Measurements from ENCODE around the gene TUBA4A.

TUBA4A gene

DNA sequence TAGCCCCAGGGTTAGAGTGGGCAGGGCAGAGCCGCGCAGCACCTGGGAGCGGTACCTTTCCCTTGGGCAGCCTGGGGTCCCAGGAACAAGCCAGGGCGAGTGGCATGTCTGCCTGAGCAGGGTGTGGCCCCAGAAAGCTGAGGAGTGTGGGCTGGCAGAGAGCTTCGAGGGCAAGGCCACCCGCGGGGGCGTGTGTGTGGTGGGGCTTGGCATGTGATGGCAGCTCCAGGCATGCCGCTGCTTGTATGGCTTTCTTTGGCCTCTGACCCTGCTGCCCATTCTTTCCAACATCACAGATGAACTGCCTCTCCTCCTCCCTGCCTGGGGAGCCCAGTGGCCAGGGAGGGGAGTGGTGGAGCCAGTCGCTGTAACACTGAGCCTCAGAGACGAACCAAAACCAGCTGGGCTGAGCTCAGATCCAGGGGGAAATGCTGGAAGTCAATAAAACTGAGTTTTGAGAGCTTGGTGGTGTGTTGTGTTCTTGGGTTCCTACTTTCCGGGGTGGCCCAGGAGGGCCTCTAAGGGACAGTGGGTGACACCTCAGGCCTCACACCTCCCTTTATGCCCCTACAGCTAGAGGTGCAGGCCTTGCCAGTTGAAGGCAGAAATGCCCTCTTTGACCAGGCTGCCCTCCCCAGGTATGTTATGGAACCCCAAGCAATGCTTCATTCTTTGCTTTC lies 32.9 kb upstream of the TUBA4A start:
- no peak for DNase-seq

DNA sequence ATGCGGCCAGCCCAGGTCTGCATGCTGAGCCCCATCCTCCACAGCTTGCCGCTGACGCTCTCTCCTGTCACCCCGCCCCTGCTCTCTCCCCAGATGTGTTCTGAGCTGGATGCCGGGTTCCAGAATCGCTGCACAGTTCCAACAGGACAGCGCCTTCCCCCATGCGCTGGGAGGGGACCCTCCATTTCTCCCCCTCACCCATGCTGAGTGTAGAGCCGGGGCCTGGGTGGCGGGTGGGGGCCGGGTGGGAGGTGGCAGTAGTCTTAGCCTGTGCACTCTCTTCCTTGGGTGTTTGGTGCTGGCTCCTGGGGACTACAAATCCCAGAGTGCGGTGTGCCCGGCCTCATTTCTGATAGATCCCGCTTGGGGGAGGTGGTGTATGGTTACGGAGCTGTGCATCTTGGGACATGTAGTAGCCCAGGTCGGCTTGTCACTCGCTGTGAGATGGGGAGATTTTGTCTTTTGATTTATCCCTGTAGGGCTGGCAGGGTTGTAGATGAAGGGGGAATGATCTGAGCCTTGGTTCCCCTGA lies 32.2 kb upstream of the TUBA4A start:
- DNase-seq: no peak

DNA sequence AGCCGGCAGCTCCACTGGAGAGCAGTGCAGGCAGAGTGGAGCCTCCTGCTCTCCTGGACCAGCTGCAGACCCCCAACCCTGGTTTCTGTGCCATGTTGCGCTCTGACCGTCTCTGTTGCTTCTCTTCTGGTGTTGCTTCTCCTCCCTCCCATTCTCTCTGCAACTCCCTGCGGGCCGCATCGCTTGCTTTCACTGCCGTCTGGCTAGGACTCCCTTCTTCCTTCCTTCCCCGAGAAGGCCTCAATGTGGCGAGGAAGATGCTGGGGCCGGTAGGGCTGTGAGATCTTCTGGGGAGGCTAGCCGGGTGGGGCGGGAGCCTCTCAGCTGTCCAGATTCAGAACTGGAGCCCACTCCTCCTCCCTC lies 31.6 kb upstream of the TUBA4A start:
- no peak for DNase-seq

DNA sequence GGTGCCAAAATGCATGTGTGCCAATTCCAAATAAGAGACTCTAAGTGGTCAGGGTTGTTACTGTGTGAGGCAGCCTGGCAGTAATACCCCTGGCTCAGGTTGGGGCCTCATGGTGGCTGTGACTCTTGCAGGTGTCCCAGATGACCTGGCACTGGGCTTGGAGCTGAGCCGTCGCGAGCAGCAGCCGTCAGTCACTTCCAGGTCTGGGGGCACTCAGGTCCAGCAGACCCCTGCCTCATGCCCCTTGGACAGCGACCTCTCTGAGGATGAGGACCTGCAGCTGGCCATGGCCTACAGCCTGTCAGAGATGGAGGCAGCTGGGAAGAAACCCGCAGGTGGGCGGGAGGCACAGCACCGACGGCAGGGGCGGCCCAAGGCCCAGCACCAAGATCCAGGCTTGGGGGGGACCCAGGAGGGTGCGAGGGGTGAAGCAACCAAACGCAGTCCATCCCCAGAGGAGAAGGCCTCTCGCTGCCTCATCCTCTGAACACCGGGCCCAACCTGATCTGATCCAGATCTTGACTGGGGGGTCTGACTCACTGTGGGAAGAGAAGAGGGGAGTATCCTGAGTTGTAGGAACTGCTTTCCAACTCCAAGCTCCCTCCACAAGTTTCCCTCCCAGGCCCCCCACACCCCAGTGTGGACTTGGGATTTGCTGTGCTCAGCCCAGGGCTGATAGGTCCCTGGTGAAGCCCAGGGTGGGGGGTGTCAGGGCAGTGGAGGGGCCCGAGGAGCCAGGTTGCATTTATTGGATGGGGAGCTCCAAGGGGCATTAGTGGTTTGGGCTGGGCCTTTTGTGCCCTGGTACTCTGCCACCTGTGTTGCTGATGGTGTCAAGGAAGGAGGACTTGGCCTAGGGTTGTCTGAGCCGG lies 31.0 kb upstream of the TUBA4A start:
- no peak for DNase-seq

DNA sequence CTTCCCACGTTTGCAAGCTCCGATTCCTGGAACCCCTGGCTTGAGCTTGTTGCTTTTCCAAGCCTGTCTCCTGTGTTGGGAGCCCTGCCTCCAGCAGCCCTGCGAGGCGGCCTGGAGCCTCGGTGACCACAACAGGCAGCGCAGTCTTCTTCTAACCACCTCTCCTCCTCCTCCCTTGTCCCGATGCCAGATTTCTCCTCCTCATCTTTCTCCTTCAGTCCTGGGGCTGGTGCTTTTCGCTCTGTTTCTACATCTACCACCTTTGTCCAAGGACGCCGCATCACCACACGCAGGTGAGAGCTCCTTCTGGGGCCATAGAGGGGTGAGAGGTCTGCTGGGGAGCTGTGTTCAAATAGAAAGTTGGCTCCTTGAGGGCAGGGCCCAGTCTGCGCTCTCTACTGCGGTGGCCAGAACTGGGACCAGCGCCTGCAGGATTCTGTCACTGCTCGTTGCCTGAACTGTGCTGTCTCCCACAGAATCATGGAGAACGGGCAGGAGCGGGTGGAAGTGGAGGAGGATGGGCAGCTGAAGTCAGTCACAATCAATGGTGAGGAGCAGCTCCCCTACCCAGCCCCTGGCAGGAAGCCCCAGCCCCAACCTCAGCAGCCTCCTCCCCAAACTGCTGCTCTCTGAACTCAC lies 29.3 kb upstream of the TUBA4A start:
- no peak for DNase-seq

DNA sequence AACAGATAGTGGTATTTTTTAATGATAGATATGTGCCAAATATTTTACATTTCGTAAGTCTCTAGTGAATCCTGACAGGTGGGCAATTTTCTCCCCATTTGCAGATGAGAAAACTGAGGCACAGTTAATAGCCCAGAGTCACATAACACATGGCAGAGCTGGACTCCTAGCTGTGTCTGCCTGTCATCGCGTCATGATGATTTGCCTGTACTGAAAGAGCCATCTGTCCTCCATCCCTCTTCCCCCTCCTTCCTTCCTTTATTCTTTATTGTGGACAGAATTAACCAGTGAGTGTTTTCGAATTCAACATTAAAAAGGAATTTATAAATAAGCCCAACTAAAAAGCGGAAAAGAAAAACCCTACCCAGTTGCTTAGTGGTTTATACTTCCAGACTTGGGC lies 28.7 kb upstream of the TUBA4A start:
- DNase-seq: no peak

DNA sequence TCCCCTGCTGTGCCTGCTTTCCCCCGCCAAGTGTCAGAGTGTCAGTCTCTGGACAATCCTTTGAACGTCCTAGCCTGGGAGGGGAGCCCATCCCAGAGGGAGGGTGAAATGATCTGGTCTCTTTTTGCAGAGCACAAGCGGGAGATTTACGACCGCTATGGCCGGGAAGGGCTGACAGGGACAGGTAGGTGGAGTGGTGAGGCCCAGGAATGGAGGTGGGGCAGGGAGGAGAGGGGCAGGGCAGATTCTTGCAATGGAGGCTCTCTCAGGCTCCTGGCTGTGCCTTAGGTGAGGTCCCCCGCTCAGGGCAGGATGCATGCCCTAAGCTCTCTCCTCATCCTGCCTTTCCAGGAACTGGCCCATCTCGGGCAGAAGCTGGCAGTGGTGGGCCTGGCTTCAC lies 27.9 kb upstream of the TUBA4A start:
- DNase-seq: no peak

DNA sequence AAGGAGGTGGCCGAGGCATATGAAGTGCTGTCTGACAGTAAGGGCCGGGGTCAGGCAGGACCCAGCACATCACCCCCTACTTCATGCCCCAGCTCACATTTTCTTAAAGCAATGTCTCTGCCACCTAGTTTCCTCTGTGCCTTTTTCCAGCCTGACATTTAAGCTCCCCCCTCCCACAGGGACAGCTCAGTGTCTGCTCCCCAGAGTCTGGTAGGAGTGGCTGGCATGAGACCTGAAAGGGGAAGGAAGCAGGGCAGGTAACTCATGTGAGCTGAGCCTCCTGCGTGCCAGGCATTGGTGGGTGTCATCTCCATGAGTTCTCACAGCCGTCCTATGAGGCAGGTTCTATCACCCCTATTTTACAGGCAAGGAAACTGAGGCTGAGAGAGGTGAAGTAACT lies 26.9 kb upstream of the TUBA4A start:
- DNase-seq: no peak

DNA sequence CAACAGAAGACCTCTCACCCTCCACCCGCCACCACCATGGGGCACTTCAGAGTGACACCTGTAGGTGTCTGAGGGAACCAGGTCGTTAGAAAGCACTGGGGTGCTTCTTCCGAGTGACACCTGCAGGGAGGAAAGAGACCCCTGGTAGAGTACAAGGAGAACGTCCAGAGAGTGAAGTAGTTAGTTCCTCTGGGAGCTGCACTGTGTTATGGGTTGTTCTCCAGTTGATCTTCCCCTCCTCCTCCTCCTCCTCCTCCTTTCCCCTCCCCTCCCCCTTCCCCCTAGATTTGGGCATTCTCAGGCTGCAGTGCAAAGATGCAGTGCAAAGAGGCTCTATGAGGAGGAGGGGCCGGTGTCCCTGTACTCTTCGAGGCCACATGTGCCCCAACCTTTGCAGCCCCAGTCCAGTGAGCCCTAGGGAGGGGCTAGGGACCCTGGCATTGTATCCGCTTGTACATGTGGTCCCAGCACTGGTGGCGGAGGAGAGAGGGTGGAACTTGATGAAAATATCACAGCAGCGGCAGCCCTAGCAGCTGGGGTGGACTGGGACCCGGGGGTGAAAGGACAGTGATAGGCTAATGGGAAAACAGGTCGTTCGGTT lies 26.3 kb upstream of the TUBA4A start:
- DNase-seq: no peak

DNA sequence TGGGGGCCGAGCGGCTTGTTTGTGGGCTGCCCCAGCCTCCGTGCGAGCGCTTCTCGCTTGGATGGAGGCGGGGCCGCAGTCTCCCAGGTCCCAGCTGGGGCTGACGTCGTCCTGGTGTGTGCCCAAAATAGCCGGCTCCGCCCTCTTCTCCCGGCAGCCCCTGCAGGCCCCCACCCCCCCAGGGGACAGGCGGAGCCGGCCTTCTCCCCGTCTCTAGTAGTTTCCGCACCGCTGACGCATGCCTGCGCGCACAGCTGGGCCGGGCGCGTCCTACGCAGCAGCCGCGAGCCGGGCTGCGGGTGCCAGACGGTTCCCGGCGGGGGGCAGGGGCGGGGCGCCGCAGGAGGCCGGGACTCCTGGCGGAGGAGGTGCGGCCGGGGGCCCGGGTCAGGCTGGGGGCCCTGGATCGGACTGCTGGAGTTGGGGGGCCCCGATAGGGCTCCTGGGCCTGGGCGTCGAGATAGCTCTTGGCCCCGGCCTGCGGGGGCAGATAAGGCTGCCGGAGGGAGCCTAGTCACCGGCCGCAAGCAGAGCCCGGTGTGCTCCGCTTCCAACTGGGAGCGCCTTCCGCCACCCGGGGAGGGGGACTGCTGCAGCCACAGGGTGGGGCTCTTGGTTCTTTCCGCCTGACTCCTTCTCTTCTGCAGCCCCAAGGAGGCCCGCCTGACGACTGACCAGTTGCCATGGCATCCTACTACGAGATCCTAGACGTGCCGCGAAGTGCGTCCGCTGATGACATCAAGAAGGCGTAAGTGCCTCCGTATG lies 25.6 kb upstream of the TUBA4A start, which contains the start of gene DNAJB2:
Gene DNAJB2 (plus strand): TSS at position 216 of the 765 bp plus-strand sequence. CDS start 468 bp downstream, at position 684.
- DNase-seq: peak; percentile 97 to 98

DNA sequence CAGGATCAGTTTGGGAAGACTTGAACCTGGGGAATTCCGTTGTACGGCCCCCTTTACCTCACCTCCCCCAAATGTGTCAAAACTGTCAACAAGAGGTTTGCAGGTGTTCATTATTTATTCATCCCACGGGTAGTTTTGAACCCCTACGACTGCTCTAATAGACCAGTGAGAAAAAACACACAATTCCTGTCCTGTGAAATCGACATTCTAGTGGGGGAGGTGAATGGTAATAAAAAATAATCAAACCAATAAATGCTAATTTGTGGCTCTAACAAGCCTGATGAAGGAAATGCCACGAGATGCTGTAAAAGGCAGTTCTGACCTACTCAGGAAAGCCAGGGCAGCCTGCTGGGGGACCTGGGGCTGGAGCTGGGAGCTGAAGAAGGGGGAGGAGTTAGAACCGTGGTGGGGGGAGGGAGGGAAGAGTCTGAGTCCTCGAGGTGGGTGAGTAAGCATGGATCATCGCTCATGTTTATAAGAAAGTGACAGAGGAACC lies 25.0 kb upstream of the TUBA4A start:
- DNase-seq: no peak

DNA sequence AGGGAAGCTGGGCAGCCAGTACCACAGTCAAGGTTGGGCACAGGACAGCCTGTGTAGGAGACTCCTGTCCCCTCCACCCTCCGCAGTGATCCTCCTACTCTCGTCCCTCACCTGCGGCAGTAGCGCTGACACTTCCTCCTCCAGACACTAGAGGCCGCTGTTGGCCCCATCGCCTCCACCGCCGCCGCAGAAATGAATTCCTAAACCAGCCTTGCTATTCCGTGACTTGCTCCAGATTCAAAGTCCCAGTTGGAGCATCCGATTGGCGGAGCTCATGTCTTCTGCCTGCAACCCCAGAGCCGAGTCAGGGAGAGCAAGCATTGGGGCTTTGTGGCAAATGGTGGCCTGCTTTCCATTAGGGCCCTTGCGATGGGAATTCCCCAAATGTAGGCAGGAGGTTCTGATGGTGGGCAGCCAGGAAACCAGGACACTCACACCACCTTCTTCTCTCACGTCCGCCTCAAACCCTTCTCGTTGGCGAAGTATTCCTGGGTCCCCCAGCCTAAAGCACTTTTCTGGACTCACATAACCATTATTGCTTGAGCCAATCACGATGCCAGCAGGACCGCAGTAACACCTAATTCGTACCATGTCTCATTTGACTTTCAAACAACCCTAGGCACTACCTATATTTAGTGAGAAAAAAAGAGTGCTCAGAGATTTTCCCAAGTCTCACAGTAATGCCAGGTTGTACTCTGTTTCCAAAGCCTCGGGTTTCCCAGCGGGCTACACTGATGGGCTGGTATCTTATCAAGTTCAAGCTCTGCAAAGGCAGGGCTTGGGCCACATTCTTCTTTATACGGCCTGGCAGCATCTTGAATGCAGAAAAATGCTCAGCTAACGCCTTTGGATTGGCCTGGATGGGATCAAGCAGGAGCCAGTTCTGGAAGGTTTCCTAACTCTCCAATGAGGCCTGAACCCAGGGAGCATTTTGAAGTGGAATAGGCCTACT lies 24.3 kb upstream of the TUBA4A start:
- DNase-seq: peak; percentile 78

DNA sequence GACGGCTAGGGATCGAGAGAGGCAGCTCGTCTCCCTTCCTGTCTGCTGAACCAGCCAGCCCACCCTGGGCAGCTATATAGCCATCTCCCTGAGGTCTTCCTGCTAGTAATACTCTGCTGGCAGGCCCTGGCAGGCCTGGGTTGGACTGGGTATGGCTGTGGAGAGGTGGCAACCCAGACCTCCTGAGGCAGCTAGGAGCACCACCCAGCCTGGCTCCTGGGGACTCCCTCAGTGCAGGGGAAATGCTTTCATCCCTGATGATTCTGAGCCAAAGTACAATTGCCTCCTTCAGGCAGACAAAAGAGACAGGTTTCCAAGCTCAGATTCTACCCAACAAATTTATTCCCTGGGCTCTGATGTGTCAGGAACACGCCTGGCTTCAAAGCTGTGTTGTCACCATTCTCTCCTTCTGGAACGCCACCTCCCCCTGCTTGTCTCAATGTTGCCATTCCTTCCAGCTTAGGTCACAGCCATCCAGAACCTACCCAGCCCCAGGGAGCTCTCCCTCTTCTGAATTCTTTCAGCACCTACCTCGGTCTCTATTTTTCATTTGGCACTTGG lies 20.7 kb upstream of the TUBA4A start:
- DNase-seq: no peak

DNA sequence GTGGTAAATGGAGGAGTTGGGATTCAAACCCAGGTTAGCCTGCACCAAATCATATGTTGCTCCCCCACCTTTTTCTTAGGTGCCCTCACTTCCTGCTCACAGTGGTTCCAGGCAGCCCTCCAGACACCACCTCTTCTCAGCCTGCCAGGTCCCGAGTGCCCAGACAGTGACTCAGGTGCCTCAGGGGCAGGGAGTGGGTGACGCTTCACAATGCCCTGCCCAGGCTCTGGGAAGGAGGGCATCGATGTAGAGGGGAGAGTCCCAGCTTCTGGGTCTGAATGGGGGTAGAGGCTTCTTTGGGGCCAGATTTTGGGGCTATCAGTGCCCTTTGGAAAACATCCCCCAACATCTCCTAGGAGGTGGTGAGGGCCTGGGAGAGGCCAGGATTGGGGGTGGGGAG lies 20.2 kb upstream of the TUBA4A start:
- DNase-seq: no peak

DNA sequence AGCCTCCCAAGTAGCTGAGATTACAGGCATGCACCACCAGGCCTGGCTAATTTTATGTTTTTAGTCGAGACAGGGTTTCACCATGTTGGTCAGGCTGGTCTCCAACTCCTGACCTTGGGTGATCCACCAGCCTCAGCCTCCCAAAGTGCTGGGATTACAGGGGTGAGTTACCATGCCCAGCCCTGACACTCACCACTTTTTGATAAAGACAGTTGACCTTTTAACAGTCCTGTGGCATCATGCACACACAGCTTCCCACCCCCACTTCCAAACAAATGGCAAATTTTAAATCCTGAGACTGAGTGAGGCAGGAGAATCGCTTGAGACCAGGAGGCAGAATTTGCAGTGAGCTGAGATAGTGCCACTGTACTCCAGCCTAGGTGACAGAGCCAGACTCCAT lies 19.3 kb upstream of the TUBA4A start:
- no peak for DNase-seq

DNA sequence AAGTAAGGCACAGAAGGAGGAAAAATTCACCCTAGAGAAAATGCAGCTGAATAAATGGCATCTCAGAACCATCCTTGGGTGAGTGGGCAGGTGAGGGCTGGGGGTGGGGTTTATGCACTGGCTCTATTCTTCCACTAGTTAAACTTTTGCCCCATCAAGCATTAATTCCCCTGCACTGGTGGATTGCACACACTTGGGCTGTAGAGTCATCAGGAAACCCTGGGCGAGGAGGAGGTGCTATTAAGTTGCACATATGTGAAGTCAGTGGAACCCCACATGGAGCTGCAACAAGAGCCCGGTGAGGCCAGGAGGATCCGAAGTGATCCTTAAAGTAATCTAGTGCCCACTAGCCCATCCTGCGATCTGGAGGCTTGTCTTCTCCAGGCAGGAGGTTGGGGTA lies 18.6 kb upstream of the TUBA4A start:
- DNase-seq: no peak

DNA sequence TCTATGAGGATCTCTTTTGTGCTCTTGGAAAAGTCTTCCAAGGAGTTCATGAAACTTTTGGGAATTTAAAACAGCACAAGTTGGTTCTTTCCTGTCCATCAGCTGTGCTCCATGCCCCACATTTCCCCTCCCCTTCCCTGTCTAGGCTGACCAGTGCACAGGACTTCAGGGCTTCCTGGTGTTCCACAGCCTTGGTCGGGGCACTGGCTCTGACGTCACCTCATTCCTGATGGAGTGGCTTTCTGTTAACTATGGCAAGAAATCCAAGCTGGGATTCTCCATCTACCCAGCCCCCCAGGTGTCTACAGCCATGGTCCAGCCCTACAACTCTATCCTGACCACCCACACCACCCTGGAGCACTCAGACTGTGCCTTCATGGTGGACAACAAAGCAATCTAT lies 17.3 kb upstream of the TUBA4A start:
- DNase-seq: no peak

DNA sequence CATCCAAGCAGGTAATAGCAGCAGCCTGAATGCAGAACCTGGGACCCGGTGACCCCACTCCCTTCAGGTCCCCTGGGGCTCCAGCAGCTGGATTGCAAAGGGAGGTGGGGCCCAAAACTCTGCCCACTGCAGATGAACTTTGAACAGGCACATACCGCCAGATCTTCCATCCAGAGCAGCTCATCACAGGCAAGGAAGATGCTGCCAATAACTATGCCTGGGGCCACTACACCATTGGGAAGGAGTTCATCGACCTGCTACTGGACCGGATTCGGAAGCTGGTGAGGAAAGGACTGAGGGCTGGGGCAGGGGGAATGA lies 16.3 kb upstream of the TUBA4A start:
- no peak for DNase-seq

DNA sequence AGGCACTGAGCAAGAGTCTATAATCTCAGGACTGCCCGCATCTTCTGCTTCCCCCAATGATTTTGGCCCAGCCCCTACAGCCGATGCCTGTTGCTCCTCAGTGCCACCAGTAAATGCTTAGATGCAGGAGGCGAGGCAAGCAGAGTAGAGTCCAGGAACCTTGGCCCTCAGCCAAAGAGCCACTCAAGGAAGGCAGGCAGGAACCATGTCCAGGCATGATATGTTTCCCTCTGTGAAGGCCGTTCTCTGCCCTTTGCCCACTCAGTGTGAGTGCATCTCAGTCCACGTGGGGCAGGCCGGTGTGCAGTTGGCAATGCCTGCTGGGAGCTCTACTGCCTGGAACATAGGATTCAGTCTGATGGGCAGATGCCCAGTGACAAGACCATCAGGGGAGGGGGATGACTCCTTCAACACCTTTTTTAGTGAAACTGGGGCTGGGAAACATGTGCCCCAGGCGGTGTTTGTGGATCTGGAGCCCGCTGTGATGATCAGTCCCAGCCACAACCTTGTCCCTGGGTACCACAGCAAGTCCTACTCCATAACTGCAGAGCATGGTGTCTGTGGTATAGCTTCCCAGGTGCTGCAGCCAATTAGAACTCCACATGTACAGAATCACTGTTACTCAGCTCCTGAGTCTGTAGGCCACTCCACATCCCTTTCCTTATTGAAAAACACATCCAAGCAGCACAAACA lies 15.8 kb upstream of the TUBA4A start:
- no peak for DNase-seq

DNA sequence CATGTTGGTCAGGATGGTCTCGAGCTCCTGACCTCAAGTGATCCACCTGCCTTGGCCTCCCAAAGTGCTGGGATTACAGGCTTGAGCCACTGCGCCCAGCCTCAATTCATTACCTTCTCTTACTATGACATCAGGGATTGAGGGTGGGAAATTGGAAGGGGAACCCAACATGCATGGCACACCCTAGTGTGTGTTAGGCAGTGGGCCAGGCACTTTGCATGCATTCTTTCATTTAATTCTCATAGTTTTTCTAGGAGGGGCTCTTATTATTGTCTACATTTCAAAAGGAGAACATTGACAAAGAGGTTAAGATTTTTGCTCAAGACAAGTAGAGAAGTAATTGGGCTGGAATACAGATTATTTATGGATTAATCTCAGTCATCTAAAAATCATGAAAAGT lies 14.6 kb upstream of the TUBA4A start:
- DNase-seq: no peak
